ENCODE data around the gene UNCX.
A peak's percentile ranks its signal among the peaks of the same experiment; 100 is the strongest.
"Not testable (repeated sequence)": the region's sequence is repeated elsewhere in the genome, so short reads cannot be mapped to it uniquely, and the experiment has no call there.

Gene UNCX

DNA sequence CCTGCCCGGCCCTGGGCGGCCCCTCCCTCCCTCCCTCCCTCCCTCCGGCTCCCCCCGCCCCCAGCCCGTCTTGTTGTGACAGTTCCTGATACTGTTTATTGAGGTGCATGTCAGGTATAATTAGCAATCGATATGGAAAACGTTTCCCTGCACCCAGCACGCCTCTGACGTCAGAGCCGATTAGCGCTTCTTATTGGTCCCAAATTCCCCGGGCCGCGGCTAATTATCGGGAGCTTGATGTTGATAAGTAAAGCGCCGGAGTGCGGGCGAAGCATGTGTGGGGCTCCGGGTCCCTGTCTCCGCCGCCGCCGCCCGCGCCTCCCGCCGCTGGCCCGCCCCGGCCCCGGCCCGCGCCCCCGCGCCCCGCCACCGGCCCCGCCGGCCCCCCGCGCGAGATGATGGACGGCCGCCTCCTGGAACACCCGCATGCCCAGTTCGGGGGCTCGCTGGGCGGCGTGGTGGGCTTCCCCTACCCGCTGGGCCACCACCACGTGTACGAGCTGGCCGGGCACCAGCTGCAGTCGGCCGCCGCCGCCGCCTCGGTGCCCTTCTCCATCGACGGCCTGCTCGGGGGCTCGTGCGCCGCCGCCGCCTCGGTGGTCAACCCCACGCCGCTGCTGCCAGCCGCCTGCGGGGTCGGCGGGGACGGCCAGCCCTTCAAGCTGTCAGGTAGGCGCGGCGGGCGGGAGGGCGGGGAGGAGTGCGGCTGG lies at the start of gene UNCX:
Gene UNCX, plus strand, starts transcription at position 250 of the 710 bp plus-strand sequence. Its CDS starts 146 bp downstream, at position 396.
- in situ Hi-C loops (cut with HindIII; ENCODE audit: low pct_ligation_motif_present, low pct_unique_long_range_greater_than_20kb, low sequenced_read_pairs) = no loop called here
- DNase-seq = no peak

DNA sequence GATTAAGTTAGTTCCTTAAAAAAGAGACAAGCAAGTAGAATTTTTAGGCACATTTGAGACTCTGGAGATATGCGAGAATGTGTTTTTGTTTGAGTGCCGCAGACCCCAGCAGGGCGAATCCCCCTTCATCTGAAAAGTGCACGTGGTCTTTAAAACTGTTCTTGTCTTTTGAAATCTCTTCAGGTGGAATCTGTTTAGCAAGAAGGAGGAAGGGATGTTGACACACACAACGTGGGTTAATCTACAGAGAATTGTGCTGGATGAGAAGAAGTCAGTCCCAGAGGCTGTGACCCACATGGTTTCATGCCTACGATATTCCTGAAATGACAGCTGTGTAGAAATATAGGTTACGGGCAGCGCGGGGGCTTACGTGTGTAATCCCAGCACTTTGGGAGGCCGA lies 45.5 kb upstream of the UNCX start:
- in situ Hi-C loops (cut with HindIII; ENCODE audit: low pct_ligation_motif_present, low pct_unique_long_range_greater_than_20kb, low sequenced_read_pairs) = no loop called here
- DNase-seq = no peak

- DNase-seq = no peak
- in situ Hi-C loops (cut with HindIII; ENCODE audit: low pct_ligation_motif_present, low pct_unique_long_range_greater_than_20kb, low sequenced_read_pairs) = no loop called here
Measured at GRCh38 chr7:1188720-1189294, 43.9 kb upstream of the UNCX start.

GRCh38 chr7:1189986-1190772 lies 42.5 kb upstream of the UNCX start:
- no peak for DNase-seq
- in situ Hi-C loops (cut with HindIII; ENCODE audit: low pct_ligation_motif_present, low pct_unique_long_range_greater_than_20kb, low sequenced_read_pairs) = no loop called here

- DNase-seq = no peak
- in situ Hi-C loops (cut with HindIII; ENCODE audit: low pct_ligation_motif_present, low pct_unique_long_range_greater_than_20kb, low sequenced_read_pairs) = no loop called here
Measured at GRCh38 chr7:1192171-1192676, 40.4 kb upstream of the UNCX start.

GRCh38 chr7:1193593-1194424 lies 38.9 kb upstream of the UNCX start:
- in situ Hi-C loops (cut with HindIII; ENCODE audit: low pct_ligation_motif_present, low pct_unique_long_range_greater_than_20kb, low sequenced_read_pairs) = no loop called here
- DNase-seq = peak; percentile 77

DNA sequence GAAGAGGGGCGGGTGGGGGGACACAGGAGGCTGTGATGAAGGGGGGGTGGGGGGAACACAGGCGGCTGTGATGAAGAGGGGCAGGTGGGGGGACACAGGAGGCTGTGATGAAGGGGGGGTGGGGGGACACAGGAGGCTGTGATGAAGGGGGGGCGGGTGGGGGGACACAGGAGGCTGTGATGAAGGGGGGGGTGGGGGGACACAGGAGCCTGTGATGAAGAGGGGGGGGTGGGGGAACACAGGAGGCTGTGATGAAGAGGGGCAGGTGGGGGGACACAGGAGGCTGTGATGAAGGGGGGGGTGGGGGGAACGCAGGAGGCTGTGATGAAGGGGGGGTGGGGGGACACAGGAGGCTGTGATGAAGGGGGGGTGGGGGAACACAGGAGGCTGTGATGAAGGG lies 36.2 kb upstream of the UNCX start:
- in situ Hi-C loops (cut with HindIII; ENCODE audit: low pct_ligation_motif_present, low pct_unique_long_range_greater_than_20kb, low sequenced_read_pairs); DNase-seq: not testable (repeated sequence)

DNA sequence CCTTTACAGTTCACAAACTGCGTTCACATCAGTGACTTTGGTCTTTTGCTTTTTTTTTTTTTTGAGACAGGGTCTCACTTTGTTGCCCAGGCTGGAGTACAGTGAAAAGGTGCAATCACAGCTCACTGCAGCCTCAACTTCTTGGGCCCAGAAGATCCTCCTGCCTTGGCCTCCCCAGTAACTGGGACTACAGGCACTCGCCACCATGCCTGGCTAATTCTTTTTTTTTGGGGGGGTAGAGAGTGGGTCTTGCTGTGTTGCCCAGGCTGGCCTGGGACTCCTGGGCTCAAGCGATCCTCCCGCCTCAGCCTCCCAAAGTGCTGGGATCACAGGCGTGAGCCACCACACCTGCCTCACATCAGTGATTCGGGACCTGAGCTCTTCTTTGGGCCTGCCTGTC lies 35.7 kb upstream of the UNCX start:
- in situ Hi-C loops (cut with HindIII; ENCODE audit: low pct_ligation_motif_present, low pct_unique_long_range_greater_than_20kb, low sequenced_read_pairs) = no loop called here

DNA sequence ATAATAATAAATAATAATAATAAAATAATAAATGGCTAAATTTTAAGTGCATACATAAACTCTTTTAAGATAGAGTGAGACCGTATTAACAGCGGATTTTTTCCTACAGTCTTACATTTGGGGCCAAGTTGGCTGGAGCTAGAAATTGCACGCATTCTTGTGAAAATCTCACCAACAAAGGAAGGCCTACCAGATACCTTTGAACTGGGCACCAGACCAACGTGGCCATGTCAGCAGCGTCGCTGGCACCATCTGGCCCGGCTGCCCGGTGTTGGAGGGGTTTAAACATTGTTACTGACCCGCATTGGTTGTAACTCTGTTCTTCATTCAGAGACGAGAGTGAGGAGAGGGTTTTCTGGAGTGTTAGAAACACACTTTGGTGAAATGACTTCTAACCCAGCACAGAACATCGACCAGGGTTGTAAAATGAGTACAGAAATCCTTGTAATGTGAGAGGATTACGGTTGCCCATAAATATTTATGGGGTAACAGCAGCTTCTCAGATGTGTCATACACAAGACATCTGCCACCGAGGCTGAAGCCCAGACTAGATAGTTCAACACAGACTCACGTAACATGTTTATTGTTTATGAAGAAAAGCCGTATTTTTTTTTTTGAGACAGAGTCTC lies 34.6 kb upstream of the UNCX start:
- in situ Hi-C loops (cut with HindIII; ENCODE audit: low pct_ligation_motif_present, low pct_unique_long_range_greater_than_20kb, low sequenced_read_pairs) = no loop called here
- no peak for DNase-seq

More for the DNA sequence above, 35.7 kb upstream of the UNCX start:
- DNase-seq = no peak

DNA sequence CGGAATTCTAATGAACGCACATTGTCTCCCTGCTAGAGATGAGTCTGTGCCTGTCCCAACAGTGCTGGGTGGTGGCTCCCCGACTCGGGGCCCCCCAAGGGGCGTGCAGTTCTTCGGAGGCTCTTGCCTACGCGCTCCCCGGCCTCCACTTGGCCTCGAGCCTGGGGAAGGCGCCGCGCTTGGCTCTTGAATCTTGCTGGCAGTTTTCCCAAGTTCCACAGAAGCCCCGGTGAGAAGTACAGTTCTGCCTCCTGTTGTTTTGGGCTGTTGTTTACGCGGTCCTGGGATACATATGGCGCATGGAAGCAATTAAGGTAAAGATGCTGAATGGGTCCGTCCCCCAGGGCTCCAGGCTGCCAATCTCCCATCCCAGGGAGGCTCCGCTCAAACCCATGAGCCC lies 32.6 kb upstream of the UNCX start:
- DNase-seq = no peak
- in situ Hi-C loops (cut with HindIII; ENCODE audit: low pct_ligation_motif_present, low pct_unique_long_range_greater_than_20kb, low sequenced_read_pairs) = no loop called here

- in situ Hi-C loops (cut with HindIII; ENCODE audit: low pct_ligation_motif_present, low pct_unique_long_range_greater_than_20kb, low sequenced_read_pairs) = no loop called here
- no peak for DNase-seq
Measured at GRCh38 chr7:1201916-1202315, 30.8 kb upstream of the UNCX start.

GRCh38 chr7:1202914-1203313 lies 29.8 kb upstream of the UNCX start:
- in situ Hi-C loops (cut with HindIII; ENCODE audit: low pct_ligation_motif_present, low pct_unique_long_range_greater_than_20kb, low sequenced_read_pairs); DNase-seq: not testable (repeated sequence)

DNA sequence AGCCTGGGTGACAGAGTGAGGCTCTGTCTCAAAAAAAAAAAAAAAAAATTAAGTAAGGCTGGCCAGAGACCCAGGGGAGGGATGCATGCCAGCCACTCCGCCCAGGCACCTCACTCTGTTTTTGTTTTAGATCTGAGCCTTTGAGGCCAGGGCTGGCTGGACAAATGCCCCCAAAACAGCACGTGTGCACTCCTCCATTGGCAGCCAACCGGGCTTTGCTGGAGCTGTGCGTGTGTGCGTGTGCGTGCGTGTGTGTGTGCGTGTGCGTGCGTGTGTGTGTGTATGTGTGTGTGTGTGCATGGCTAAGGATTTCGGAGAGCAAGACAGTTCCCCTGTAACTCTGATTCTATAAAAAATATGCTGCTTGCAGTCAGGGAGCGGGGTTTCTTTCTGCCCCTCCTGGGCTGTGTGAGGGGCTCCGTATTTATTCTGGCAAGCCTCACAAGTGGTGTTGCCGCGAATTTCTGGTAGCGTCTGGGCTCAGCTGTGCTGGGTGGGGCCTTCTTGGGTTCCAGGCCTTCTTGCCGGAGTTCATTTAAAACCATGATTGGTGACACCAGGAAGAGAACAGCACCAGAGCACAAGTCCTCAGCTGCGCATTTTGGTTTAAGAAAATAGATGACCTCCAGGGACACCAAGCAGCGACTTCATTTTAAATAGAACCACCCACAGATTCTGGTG lies 28.1 kb upstream of the UNCX start:
- no peak for DNase-seq
- in situ Hi-C loops (cut with HindIII; ENCODE audit: low pct_ligation_motif_present, low pct_unique_long_range_greater_than_20kb, low sequenced_read_pairs) = no loop called here

GRCh38 chr7:1205742-1206141 lies 26.9 kb upstream of the UNCX start:
- in situ Hi-C loops (cut with HindIII; ENCODE audit: low pct_ligation_motif_present, low pct_unique_long_range_greater_than_20kb, low sequenced_read_pairs); DNase-seq: not testable (repeated sequence)

DNA sequence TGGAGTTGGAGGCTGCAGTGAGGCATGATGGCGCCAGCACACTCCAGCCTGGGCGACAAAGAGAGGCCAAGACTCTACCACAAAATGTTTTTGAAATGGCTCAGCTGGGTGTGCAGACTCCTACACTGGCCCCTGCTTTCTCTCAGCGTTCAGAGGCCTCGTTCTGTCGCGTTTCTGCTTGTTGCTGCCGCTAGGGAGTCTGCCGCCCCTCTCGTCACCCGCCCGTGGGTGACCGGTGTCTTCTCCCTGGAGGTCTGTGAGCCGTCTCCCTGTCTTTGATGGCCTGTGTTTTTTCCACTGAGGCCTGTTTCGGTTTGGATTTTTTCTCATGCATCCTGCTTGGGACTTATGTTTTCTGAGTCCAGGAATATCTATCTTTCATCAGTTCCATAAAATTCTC lies 23.6 kb upstream of the UNCX start:
- no peak for DNase-seq
- in situ Hi-C loops (cut with HindIII; ENCODE audit: low pct_ligation_motif_present, low pct_unique_long_range_greater_than_20kb, low sequenced_read_pairs) = no loop called here

GRCh38 chr7:1210321-1210978 lies 22.2 kb upstream of the UNCX start:
- DNase-seq = no peak
- in situ Hi-C loops (cut with HindIII; ENCODE audit: low pct_ligation_motif_present, low pct_unique_long_range_greater_than_20kb, low sequenced_read_pairs) = no loop called here

DNA sequence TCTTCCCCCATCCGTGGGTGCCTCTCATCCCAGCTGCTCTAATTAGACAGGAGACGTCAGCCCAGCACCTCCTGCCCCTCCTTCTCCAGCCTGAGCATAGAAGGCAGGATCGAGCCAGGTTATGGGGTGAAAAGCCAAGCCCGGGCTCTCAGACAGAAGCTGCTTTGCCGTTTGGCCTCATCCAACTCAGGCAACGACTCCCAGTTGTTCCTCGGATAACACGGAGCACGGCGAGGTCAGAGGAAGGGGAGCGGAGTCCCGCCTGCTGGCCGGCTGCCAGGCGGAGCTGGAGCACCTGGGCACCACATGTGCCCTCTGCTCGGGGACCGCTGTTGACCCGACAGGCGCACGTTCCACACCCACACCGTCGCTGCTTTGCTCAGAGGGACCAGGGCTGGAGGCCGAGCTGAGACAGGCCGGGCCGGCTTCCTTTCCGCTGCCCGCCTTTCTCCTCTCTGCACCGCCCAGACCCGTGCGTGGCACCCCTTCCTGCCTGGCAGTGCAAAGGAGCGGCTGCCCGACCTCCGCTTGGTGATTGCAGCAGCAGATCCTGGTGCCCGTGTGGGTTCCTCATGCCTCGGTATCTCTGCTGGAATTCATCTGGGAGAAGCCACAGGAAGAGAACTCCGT lies 21.6 kb upstream of the UNCX start:
- in situ Hi-C loops (cut with HindIII; ENCODE audit: low pct_ligation_motif_present, low pct_unique_long_range_greater_than_20kb, low sequenced_read_pairs) = no loop called here
- DNase-seq = no peak
